SK-N-SH (cell line): ENCODE data around the gene PASK.

Experiments used
- CTCF ChIP-seq: fragments of 200-600 bp; sonication (generic); IDR thresholded peaks from 2 replicates; pipeline ENCODE4 v1.6.1; 2017; ENCODE audit warnings: antibody characterized with exemption, mild to moderate bottlenecking, moderate library complexity
- FOSL2 ChIP-seq: IDR thresholded peaks from 2 replicates; pipeline ENCODE4 v1.4.0; 2012; ENCODE audit warnings: low read depth, mild to moderate bottlenecking, moderate library complexity, borderline replicate concordance
- FOXM1 ChIP-seq: IDR thresholded peaks from 2 replicates; pipeline ENCODE4 v1.4.0; 2012; ENCODE audit warnings: low read depth, mild to moderate bottlenecking
- JUND ChIP-seq: IDR thresholded peaks from 2 replicates; pipeline ENCODE4 v1.4.0; 2012
- MAX ChIP-seq: IDR thresholded peaks from 2 replicates; pipeline ENCODE4 v1.4.0; 2012; ENCODE audit warnings: low read depth
- NFIC ChIP-seq: IDR thresholded peaks from 2 replicates; pipeline ENCODE4 v1.4.0; 2012; ENCODE audit warnings: borderline replicate concordance
- NRF1 ChIP-seq: IDR thresholded peaks from 2 replicates; pipeline ENCODE4 v1.6.1; 2012; ENCODE audit warnings: low read depth, mild to moderate bottlenecking, low read length
- POLR2AphosphoS5 ChIP-seq: IDR thresholded peaks from 2 replicates; pipeline ENCODE4 v1.6.1; 2012; ENCODE audit warnings: low read depth, low read length
- REST ChIP-seq: IDR thresholded peaks from 2 replicates; pipeline ENCODE4 v1.6.1; 2012; ENCODE audit warnings: mild to moderate bottlenecking, low read depth, low read length, moderate library complexity
- SIN3A ChIP-seq: IDR thresholded peaks from 2 replicates; pipeline ENCODE4 v1.6.1; 2012; ENCODE audit warnings: low read depth, mild to moderate bottlenecking, low read length, moderate library complexity, borderline replicate concordance
- SMC3 ChIP-seq: IDR thresholded peaks from 2 replicates; pipeline ENCODE4 v1.6.1; 2012; ENCODE audit warnings: low read depth, low read length, improper control_type of control experiment
- TAF1 ChIP-seq: IDR thresholded peaks from 2 replicates; pipeline ENCODE4 v1.6.1; 2012; ENCODE audit warnings: low read depth, mild to moderate bottlenecking, low read length, moderate library complexity, borderline replicate concordance
- TEAD4 ChIP-seq: IDR thresholded peaks from 2 replicates; pipeline ENCODE4 v1.4.0; 2012; ENCODE audit warnings: mild to moderate bottlenecking, borderline replicate concordance; ENCODE audit not compliant: insufficient read depth

- TF ChIP-seq CTCF (no peak), FOXM1 (no peak), NFIC (no peak), TAF1 (no peak), POLR2AphosphoS5 (no peak), NRF1 (no peak), SIN3A (no peak), MAX (no peak), REST (no peak), SMC3 (no peak), TEAD4 (no peak), JUND (no peak), FOSL2 (no peak)
These were observed 13.5 kb downstream of the PASK start for GRCh38 chr2:241135737-241136136.
